GM18511 (cell line): Measurements from ENCODE around the gene TMEM92.
"Not testable (repeated sequence)": the region's sequence is repeated elsewhere in the genome, so short reads cannot be mapped to it uniquely, and the experiment has no call there.

Experiments used
- ATAC-seq: cut with Tn5 transposase; IDR thresholded peaks from one replicate; pipeline ENCODE4 v1.9.1; 2021; ENCODE audit warnings: mild to moderate bottlenecking, moderate library complexity; ENCODE audit not compliant: unreplicated experiment

TMEM92 gene

DNA sequence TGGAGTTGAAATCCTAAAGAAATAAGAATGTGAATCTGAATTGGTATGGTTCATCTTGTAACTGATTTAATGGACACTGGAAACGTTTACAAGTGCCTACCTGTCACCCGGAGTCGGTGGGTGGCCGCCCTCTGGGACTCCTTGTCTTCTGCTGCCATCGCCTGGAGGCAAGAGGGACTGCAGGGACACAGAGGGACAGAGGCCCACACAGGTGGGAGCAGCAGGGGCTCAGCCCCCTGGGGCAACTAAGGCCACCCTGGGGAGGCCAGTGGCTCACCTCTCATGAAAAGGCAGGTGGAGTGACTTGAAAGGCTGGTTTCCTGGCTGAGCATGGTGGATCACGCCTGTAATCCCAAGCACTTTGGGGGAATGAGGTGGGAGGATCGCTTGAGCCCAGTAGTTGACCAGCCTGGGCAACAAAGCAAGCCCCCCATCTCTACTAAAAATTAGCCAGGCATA, 23.2 kb downstream of the TMEM92 start:
- ATAC-seq, result no peak

DNA sequence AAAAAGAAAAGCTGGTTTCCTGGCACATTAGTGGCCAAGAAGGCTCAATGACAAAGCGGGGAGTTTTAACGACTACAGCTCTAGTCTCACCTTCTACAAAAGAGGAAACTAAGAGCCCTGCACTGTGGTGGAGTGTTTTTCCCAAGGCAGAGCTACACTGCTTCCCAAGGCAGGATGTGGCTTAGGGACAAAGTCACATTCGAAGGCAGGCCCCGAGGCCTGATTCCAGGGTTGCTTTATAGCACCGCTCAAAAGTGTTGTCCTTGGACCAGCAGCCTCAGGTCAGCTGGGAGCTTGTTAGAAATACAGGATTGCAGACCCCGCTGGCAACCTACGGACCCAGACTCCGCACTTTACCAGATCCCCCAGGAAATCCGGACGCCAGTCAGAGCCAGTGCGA, 23.8 kb downstream of the TMEM92 start:
- no peak for ATAC-seq

DNA sequence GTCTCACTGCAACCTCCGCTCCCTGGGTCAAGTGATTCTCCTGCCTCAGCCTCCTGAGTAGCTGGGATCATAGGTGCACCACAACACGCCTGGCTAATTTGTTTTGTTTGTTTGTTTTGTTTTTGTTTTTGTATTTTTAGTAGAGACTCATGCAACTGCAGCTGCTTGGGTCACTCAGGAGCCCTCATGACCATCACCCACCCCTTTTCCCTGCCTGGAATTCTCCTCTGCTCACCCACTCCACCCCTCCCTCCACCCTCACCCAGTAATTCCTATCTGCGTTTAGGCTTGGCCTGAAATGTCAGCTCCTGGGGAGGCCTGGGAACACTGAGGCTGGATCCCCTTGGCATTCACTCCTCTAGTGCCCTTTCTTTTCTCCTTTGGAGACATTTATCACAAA, 25.5 kb downstream of the TMEM92 start:
- no peak for ATAC-seq

DNA sequence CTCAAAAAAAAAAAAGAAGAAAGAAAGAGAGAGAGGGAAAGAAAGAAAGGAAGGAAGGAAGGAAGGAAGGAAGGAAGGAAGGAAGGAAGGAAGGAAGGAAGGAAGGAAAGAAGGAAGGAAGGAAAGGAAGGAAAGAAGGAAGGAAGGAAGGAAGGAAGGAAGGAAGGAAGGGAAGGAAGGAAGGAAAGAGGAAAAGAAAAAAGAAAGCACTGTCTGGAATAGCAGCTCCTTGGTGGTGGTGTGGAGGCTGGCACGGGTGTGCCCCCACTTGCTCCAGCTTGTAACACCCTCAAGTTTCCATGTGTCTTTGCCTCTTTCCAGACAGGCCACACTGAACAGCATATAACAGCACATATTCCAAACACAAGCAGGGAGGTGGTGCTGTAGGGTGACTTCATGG, 26.6 kb downstream of the TMEM92 start:
- ATAC-seq, result not testable (repeated sequence)

DNA sequence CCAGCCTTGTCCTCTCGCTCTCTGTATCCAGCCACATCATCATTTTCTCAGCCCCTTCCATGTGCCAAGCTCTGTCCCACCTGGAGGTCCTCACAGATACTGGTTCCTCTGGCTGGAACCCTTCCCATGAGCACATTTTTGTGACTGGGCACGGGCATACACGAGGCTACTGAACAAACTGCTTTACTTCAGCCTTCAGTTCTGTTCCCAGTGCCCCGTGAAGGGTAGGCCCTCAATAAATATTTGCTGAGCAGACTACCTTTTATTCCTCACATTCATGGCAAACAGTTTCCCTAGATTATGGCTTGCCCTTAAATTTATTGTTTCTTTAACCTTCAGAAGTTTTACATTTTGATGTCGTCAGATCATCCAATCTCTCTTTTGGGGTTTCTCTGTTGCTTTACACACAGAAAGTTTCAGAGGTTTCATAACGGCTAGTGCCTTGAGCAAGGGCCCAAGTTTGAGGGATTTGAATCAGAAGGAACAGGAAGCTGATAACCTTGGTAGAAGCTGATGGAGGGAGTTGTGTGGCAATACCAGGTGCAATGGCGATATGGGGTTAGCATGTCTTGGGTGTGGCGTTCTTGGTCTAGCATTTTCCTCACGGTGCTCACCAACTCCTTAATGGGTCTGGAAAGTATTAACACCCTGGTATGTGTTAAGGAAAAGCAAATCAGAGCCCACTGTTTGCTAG, 27.8 kb downstream of the TMEM92 start:
- ATAC-seq, result no peak

DNA sequence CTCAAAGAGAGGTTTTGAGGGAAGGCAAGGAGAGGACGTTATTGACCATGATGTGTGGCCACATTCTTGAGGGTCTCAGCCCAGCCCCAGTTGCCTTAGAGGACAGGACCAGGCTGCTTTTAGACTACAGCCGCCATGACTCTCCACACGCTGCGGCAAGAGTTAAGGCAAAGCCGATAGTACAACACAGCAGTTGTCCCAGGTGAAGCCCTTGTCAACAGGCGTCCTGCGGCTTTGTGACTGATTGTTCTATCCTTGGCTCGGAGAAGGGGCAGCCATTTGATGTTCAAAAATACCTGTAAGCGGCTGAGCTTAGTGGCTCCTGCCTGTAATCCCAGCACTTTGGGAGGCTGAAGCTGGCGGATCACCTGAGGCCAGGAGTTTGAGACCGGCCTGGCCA, 28.8 kb downstream of the TMEM92 start:
- no peak for ATAC-seq

DNA sequence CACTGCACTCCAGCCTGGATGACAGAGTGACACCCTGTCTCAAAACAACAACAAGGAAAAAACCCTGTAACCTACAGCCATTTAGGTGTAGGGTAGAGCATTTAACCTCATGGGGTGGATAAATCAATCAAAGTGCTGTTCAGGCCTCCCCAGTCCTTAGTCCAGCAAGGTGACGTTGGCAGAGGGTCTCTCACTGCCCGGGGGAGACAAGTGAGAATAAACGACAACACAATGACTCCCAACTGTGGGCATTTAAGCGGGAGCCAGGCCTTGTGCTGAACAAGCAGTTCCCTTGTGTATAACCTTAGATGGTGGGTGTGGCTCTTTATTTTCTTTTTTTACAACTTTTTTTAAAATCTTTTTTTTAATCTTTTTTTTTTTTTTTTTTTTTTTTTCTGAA, 29.3 kb downstream of the TMEM92 start:
- no peak for ATAC-seq

DNA sequence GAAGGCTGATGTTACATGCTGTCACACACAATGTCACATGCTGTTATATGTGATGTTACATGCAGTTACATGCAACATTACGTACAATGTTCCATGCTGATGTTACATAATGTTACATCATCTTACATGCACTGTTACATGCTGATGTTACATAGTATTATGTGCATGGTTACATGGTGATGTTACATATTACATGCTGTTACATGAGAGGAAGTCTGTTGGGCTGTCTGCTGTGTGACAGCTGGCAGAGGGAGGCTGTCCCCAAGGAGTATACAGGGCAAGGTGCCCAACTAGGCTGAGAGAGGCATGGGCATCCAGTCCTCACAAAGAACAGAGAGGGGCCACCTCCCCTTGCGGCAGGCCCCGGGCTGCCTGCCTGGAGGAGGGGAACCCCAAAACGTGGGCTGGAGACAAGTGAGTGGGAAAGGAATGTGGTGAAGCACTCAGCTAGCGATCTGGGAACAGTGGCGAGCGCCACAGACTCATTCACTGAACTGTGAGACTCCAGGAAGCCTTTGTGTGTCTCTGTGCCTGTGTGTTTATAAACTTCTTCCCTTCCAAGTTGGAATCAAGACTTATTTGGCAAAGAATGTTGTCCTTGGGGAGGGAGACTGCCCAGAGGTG, 30.6 kb downstream of the TMEM92 start:
- no peak for ATAC-seq

DNA sequence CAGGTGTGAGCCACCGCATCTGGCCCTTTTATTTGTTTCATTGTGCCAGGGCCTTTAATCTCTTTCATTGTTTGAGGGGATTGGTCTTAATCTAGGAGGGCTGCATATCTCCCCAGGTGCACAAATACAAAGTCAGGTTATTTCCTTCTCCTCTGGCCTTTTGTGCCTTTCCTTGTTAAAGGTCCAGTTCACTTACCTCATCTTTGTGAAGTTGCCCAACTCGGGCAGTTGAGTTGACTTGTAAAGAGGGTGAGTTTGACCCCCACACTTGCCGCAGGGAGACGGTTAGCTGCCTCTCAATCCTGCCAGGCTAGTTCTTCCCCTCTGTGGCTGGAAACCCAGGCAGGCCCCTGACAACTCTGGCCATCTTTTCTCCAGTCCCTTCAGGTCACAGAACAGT, 33.4 kb downstream of the TMEM92 start:
- no peak for ATAC-seq

DNA sequence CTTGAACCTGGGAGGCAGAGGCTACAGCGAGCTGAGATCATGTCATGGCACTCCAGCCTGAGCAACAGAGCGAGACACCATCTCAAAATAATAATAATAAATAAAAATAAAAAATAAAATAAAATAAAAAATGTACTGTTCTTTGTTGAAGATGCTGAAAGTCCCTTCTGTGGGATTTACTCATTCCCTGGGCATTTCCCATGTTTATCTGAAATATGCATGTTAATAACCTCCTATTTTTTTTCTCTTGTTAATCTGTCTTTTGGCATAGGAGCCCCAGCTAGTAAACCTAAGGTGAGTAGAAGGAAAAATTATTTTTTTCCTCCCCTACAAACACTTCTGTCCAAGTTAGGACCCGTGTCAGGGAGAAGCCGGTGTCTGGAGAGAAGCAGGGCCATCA, 34.4 kb downstream of the TMEM92 start:
- ATAC-seq, result no peak

DNA sequence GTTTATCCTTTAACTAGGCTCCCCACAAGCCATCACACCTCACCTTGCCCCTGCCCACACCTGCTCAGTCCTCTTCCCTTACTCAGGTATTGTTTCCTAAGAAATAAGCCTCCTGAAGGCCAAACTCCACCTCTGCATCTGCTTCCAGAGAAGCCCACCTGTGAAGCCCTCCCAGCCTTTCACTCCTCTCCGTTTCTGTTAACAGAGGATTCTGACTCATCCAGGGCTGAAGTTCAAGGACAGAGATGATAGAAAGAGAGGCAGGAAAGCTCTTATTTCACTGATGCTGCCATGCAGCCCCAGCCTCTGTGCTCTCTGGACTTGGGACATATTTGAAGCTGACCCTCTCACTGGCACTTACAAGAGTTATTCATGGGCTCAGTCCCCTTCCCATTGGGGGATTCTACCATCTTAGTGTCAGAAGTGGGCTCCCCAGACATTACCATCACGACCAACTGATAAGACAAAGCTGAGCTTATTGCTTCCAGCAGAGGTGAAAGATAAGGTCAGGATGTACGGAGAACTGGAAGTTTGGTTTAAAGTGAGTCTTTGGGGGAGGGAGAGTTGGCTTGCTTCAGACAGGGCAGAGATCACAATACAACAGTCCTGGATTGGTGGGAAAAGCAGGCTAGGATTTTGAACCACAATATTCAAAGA, 36.3 kb downstream of the TMEM92 start:
- no peak for ATAC-seq

DNA sequence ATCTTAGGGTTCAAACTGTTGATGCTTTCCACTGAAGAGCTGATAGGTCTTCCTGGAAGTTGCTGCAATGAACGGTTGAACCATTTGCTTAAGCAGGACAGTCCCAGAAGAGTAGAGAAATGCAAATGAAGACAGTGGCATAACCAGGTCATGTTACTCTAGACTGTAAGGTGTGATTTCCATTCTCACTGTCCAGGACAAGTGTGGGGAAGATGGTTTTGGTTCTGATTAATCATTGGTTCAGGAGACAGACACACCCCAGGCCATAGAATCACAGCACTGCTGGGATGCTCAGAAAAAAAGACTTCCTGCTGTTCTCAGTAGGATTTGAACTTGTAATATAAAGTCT, 36.8 kb downstream of the TMEM92 start:
- ATAC-seq, result no peak

DNA sequence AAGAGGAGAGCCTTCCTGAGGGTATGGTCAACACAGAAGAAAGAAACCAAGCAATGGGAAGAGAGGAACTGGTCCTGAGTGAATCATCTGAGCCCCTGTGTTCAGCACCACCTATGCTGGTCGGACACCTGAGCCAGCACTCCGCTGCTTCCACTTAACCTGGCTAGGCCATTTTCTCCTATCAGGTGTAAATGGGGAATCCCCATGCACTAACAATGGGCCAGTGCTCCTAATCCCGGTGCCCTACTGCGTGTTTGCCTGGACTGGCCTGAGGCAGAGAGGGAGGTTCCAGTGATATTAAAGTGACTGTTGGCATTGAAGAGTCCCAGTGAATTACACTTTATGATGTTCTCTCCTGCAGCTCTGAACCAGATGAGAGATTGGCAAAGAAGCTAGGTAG, 37.2 kb downstream of the TMEM92 start:
- ATAC-seq, result no peak

DNA sequence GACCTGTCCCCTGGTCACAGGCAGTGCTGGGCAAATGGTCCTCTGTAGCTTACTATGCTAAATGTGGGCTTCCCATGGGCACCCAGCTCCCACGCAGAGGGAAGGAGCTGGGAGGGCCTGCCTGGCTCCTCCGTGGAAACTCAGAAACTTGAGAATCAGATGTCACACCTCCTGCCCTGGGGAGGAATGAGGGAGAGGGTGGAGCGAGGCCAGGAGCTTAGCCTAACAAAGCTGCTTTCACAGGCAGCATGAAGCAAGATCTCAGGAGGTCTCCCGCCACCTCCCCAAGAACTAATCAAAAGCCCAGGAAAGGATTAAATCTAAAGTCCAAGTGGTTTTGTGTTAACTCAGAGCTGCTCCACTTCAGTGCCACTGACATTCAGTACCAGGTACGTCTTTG, 38.0 kb downstream of the TMEM92 start:
- ATAC-seq, result no peak

DNA sequence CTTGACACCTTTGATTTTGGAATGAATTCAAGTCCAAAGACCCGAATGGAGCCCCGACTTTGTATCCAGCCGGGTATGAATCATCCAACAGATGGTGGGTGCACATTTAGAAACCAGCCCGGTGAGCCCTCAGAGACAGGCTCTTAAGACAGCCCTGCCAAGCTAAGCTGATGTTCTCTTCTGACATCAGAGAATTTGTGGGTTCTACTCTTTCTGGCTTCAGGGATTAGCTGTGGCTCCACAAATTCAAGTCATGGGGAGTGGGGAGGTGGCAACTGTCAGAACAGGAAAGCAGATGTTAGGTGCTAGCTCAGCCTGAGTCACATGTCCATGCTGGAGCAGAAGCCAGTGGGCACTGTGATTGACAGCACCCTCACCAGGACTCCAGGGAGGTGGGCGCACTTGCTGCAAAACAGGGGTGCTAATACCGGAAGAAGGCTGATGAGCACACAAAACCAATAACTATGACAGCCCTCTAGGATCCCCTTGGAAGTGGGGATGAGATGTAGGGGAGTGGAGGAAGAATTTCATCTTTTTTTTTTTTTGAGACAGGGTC, 40.3 kb downstream of the TMEM92 start:
- ATAC-seq, result no peak

DNA sequence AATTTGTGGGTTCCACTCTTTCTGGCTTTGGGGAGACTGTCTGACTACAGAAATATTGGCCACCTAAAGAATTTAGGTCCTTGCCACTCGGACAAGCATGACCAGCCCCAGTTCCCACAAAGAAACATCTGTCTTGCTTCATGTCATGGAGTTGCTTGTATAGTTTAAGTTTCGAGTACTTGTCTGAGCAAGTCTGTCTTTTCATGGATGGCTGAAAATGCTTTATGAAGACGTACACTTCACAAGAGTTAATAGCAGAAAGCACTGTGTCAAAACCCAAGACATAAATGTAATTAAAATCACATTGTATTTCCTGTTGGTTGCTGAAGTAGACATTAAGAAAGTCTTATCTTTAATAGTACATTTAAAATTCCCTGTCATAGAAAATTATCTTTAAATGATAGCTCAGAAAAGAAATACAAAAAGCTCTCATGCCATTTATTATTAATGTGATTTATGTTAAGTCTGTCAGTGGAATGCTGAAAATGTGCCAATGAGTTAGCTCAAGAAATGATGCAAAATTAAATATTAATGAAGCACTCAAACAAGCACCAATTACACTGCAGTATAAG, 41.8 kb downstream of the TMEM92 start:
- no peak for ATAC-seq

DNA sequence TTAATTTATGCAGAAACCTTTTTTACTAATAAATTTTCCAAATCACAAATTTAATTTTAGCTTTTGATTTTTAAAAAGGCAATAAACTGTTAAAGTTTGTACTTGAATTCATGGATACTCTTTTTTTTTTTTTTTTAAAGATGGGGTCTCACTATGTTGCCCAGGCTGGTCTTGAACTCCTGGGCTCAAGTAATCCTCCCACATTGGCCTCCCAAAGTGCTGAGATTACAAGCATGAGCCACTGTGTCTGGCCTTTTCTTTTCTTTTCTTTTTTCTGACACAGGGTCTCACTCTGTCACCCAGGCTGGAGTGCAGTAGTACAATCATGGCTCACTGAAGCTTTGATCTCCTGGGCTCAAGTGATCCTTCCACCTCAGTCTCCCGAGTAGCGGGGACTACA, 42.4 kb downstream of the TMEM92 start:
- not testable (repeated sequence) for ATAC-seq

DNA sequence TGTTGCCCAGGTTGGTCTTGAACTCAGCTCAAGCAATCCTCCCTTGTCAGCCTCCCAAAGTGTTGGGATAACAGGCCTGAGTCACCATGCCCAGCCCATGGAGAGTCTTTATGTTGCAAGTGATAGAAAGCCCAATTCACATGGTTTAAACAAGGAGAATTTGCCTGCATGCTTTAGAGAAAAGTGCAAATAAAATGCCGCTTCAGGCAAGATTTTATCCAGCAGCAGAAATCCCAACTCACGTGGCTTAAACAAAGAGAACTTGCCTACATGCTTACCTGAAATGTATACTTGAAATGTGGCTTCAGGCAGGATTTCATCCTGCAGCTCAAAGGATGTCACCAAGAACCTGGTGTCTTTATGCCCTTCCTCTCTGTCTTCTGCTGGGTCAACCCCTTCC, 42.9 kb downstream of the TMEM92 start:
- ATAC-seq, result no peak

DNA sequence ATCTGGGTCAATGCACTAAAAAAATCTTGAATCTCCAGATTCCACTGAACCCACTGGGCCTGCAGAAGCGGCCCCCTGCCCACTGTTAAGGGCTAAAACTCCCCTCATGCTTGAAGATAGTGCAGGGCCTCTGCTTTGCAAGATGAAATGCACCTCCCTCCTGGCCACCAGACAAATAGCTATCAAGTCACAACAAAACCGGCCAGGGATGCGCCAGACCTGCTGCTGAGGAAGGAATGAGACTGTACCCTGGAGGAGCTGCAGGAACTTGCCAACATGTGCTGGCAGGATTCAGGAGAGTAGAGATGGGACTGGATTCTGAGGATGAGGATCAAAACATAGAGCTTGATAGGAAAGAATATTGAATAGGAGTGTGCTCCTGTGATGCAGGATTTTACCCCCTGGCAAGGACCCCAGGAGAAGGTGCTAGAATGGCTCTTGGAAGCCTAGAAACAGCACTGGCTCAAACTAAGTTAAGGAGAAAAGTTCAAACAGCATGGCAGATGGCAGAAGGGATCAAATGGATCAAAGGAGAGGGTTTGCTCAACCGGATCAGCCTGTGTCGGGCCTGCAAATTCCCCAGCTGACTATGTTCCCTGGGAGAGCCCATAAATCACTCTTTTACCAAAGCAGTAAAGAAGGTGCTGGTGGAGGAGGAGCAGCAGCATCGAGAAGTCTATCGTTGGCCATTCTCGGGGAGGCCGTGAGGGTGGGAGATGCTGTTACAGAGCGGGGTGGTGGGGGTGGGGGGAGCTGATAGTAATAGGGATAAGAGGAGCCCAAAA, 44.4 kb downstream of the TMEM92 start:
- no peak for ATAC-seq

DNA sequence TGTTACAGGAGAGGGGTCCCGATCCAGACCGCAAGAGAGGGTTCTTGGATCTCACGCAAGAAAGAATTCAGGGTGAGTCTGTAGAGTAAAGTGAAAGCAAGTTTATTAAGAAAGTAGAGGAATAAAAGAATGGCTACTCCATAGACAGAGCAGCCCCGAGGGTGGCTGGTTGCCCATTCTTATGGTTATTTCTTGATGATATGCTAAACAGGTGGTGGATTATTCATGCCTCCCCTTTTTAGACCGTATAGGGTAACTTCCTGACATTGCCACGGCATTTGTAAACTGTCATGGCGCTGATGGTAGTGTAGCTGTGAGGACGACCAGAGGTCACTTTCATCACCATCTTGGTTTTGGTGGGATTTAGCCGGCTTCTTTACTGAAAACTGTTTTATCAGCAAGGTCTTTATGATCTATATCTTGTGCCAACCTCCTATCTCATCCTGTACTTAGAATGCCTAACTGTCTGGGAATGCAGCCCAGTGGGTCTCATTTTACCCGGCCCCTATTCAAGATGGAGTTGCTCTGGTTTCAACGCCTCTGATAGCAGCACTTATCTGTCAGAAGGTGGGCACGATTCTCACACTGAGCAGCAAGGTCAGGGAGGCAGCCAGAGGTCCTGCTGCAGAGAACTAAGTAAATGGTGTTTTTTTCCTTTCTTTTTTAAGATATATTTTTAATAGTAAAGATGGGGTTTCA, 45.2 kb downstream of the TMEM92 start:
- ATAC-seq, result no peak
